OCI-LY3 (cell line): ENCODE measurements around the gene CAMTA1.

ENCODE experiments used
- H2AFZ ChIP-seq: fragments of 200-600, 300-600 bp; shearing (Covaris generic); 2 replicates; pipeline ENCODE4 v1.6.0; 2014; ENCODE audit warnings: antibody characterized with exemption, low read depth, low read length
- H3K27ac ChIP-seq: fragments of 200-600, 300-600 bp; sonication (generic); 2 replicates; pipeline ENCODE4 v1.5.1; 2014; ENCODE audit warnings: mild to moderate bottlenecking, low read length, moderate library complexity, mixed read lengths
- H3K27me3 ChIP-seq: fragments of 200-600, 300-600 bp; sonication (generic); 2 replicates; pipeline ENCODE4 v1.6.1; 2014; ENCODE audit warnings: low read depth, low read length, mixed read lengths
- H3K36me3 ChIP-seq: fragments of 200-600, 300-600 bp; sonication (generic); replicated peaks from 2 replicates; pipeline ENCODE3; 2014; ENCODE audit warnings: low read depth, low read length, mixed read lengths
- H3K4me1 ChIP-seq: fragments of 300-600, 200-600 bp; sonication (generic); 2 replicates; pipeline ENCODE4 v1.6.1; 2014; ENCODE audit warnings: low read length, mixed read lengths
- H3K4me2 ChIP-seq: fragments of 200-600, 300-600 bp; sonication (generic); 2 replicates; pipeline ENCODE4 v1.6.1; 2014; ENCODE audit warnings: low read length, mixed read lengths
- H3K4me3 ChIP-seq: fragments of 300-600, 200-600 bp; sonication (generic); 2 replicates; pipeline ENCODE4 v1.5.1; 2014; ENCODE audit warnings: antibody characterized with exemption, mild to moderate bottlenecking, low read length, moderate library complexity
- H3K79me2 ChIP-seq: fragments of 300-600, 200-600 bp; shearing (Covaris generic); 2 replicates; pipeline ENCODE4 v1.6.1; 2014; ENCODE audit warnings: mild to moderate bottlenecking, low read length, mixed read lengths
- H3K9ac ChIP-seq: fragments of 300-600, 200-600 bp; shearing (Covaris generic); 2 replicates; pipeline ENCODE4 v1.6.0; 2014; ENCODE audit warnings: mild to moderate bottlenecking, low read length, moderate library complexity
- H3K9me3 ChIP-seq: fragments of 200-600, 300-600 bp; shearing (Covaris generic); 2 replicates; pipeline ENCODE4 v1.6.1; 2014; ENCODE audit warnings: low read length, mixed read lengths; ENCODE audit not compliant: insufficient read depth
- H4K20me1 ChIP-seq: fragments of 200-600, 300-600 bp; sonication (generic); 2 replicates; pipeline ENCODE4 v1.6.1; 2016; ENCODE audit warnings: low read length, mixed read lengths; ENCODE audit not compliant: insufficient read depth
- EZH2phosphoT487 ChIP-seq: fragments of 200-600 bp; shearing (Covaris generic); IDR thresholded peaks from 2 replicates; pipeline ENCODE4 v1.6.1; 2018; ENCODE audit warnings: antibody characterized with exemption, mixed run types, low read depth
- TF ChIP-seq, protein P1 (sequence below): fragments of 200-600, 300-600 bp; sonication (generic); IDR thresholded peaks from 2 replicates; pipeline ENCODE4 v1.5.1; 2014; ENCODE audit warnings: antibody characterized with exemption, low read length, low read depth

The CAMTA1 gene

DNA sequence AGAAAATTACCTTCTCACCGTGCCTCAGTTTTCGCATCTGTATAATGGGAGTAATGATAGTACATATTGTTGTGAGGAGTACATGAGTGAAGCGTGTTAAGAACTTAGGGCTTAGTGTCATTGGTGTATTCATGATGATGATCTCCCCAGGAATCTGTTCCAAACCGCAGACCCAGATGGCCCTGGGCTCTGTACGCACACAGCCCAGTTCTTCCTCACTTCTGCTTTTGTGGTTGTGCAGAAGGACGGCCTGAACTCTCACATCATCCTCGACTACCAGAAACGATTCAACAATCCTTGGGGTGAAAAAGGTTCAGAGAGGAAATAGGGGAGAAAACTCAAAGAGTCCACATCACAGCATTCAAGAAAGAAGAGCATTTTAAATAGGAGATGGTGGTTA is 323.0 kb downstream of the CAMTA1 start:
- H2AFZ ChIP-seq: no peak overlapping the region
- peaks cover 6% of the 10 kb centered on the region; the same call in 1 of the 2 replicates for H4K20me1 ChIP-seq
- no peak overlapping the region for H3K4me2 ChIP-seq
- no peak overlapping the region for H3K4me3 ChIP-seq
- H3K79me2 ChIP-seq: no peaks in the 10 kb centered on the region
- no peak overlapping the region for H3K9ac ChIP-seq
- no peak overlapping the region for H3K27ac ChIP-seq
- no peak for TF ChIP-seq EZH2phosphoT487
- TF ChIP-seq, protein P1, sequence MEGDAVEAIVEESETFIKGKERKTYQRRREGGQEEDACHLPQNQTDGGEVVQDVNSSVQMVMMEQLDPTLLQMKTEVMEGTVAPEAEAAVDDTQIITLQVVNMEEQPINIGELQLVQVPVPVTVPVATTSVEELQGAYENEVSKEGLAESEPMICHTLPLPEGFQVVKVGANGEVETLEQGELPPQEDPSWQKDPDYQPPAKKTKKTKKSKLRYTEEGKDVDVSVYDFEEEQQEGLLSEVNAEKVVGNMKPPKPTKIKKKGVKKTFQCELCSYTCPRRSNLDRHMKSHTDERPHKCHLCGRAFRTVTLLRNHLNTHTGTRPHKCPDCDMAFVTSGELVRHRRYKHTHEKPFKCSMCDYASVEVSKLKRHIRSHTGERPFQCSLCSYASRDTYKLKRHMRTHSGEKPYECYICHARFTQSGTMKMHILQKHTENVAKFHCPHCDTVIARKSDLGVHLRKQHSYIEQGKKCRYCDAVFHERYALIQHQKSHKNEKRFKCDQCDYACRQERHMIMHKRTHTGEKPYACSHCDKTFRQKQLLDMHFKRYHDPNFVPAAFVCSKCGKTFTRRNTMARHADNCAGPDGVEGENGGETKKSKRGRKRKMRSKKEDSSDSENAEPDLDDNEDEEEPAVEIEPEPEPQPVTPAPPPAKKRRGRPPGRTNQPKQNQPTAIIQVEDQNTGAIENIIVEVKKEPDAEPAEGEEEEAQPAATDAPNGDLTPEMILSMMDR: no peak
- H3K9me3 ChIP-seq: no peaks in the 10 kb centered on the region
- H3K27me3 ChIP-seq: peaks cover 43% of the 10 kb centered on the region; the same call in 1 of the 2 replicates
- H3K4me1 ChIP-seq: peaks cover 11% of the 10 kb centered on the region
- no peaks in the 10 kb centered on the region for H3K36me3 ChIP-seq

GRCh38 chr1:7109901-7110300 is 324.6 kb downstream of the CAMTA1 start:
- H3K27ac ChIP-seq: no peak overlapping the region
- peaks cover 11% of the 10 kb centered on the region for H3K4me1 ChIP-seq
- H3K27me3 ChIP-seq: peaks cover 43% of the 10 kb centered on the region; the same call in 1 of the 2 replicates

DNA sequence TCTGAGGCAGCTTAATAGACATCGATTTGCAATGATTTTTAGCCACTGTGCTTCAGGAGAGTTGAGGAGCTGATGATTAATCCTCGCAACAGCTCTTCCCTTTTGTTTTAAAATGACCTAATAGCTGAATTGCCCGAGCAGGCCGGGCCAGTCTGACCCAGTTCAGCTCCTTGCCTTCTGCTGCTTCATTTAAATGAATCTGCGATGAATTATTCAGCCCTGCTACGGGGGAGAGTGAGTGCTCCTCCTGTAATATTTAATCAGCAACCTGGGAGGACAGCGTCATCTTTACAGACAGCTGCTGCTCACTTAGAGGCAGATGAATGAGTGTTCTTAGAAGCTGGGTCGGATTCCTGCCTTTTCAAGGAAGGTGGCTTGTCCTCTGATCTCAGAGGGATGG is 325.1 kb downstream of the CAMTA1 start:
- H3K4me2 ChIP-seq: no peak overlapping the region
- no peaks in the 10 kb centered on the region for H3K36me3 ChIP-seq
- H3K79me2 ChIP-seq: no peaks in the 10 kb centered on the region
- H4K20me1 ChIP-seq: peaks cover 6% of the 10 kb centered on the region; the same call in 1 of the 2 replicates
- H3K27me3 ChIP-seq: peaks cover 42% of the 10 kb centered on the region; the same call in 1 of the 2 replicates
- no peak overlapping the region for H2AFZ ChIP-seq
- H3K9me3 ChIP-seq: no peaks in the 10 kb centered on the region
- peaks cover 11% of the 10 kb centered on the region for H3K4me1 ChIP-seq
- TF ChIP-seq, protein P1: no peak
- TF ChIP-seq EZH2phosphoT487: no peak
- H3K4me3 ChIP-seq: no peak overlapping the region
- H3K9ac ChIP-seq: no peak overlapping the region
- H3K27ac ChIP-seq: no peak overlapping the region

More at GRCh38 chr1:7109901-7110300, 324.6 kb downstream of the CAMTA1 start:
- Histone ChIP-seq H4K20me1 (peaks cover 6% of the 10 kb centered on the region; the same call in 1 of the 2 replicates), H3K36me3 (no peaks in the 10 kb centered on the region), H3K9me3 (no peaks in the 10 kb centered on the region), H3K79me2 (no peaks in the 10 kb centered on the region), H3K9ac (no peak overlapping the region), H3K4me2 (no peak overlapping the region), H2AFZ (no peak overlapping the region), H3K4me3 (no peak overlapping the region)
- TF ChIP-seq EZH2phosphoT487: no peak
- TF ChIP-seq, protein P1: no peak

DNA sequence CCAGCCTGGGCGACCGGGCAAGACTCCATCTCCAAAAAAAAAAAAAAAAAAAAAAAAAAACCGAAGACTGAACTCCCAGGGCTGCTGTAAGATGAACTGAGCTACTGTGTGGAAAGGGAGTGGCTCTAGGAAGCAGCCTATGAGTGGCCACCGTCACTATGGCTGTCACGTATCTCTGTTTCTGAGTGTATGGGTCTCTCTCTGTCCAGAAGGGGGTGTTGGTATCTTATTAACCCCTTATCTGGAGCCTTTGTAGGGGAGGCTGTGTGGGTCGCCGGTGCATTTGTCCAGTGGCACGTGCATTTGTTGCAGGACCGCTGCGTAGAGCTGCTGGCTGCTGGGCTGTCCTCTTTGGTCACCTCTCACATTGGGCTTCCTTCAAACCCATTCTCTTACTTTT is 326.6 kb downstream of the CAMTA1 start:
- H3K9me3 ChIP-seq: no peaks in the 10 kb centered on the region
- TF ChIP-seq, protein P1: no peak
- no peak for TF ChIP-seq EZH2phosphoT487
- peaks cover 11% of the 10 kb centered on the region for H3K4me1 ChIP-seq
- peaks cover 6% of the 10 kb centered on the region; the same call in 1 of the 2 replicates for H4K20me1 ChIP-seq
- no peaks in the 10 kb centered on the region for H3K79me2 ChIP-seq
- no peaks in the 10 kb centered on the region for H3K36me3 ChIP-seq
- no peak overlapping the region for H3K4me3 ChIP-seq
- no peak overlapping the region for H3K4me2 ChIP-seq
- peaks cover 29% of the 10 kb centered on the region; the same call in 1 of the 2 replicates for H3K27me3 ChIP-seq
- no peak overlapping the region for H3K27ac ChIP-seq
- no peak overlapping the region for H2AFZ ChIP-seq
- no peak overlapping the region for H3K9ac ChIP-seq
